HCT116 (cell line): ENCODE data around the gene CDCA4. TPM values are rescaled to one million over a fixed set of nuclear protein-coding genes. Genes with fewer than 3 reads are reported as not detected.
A peak's percentile ranks its signal among the peaks of the same experiment; 100 is the strongest.

Source experiments
- ATAC-seq: fragments of 200-7000 bp; cut with Tn5 transposase; 2 replicates; pipeline ENCODE4 v1.9.1; 2020; ENCODE audit warnings: mild to moderate bottlenecking, moderate library complexity
- BruUV-seq: library from RNA; stranded (reverse); fragments of 400-500 nt; replicated peaks from 2 replicates; lab custom pipeline; 2021; lab: Mats Ljungman, UMichigan
- CTCF ChIA-PET: fragments of 300-600 bp; sonication (Branson Sonifier 250); formaldehyde crosslinking; loops from one replicate; lab custom pipeline; 2021; ENCODE audit warnings: antibody characterized with exemption; lab: Charles Lee
- POLR2A ChIA-PET: fragments of 300-600, 350-600 bp; sonication (Branson Sonifier 250); formaldehyde crosslinking; loops from one replicate; lab custom pipeline; 2021; ENCODE audit warnings: antibody characterized with exemption; lab: Charles Lee
- RAD21 ChIA-PET, 2 experiments: fragments of 300-600 bp; sonication (Branson Sonifier 250); formaldehyde crosslinking; loops; one replicate each; lab custom pipeline; 2023; ENCODE audit warnings: low total read pairs in 2 of 2; ENCODE audit not compliant: uncharacterized antibody in 2 of 2, unreplicated experiment in 2 of 2, low non-redundant PET in 1 of 2; lab: Charles Lee
- DNase-seq: peaks from one replicate; pipeline ENCODE4 v3.0.0-alpha.2; 2010; ENCODE audit warnings: low read depth, low spot score
- H2AFZ ChIP-seq: fragments of 200-600 bp; shearing (Covaris generic), sonication (generic); 2 replicates; pipeline ENCODE4 v1.6.1; 2017; ENCODE audit warnings: low read depth, mixed run types, mixed read lengths, antibody characterized with exemption, low read length; ENCODE audit not compliant: poor library complexity, severe bottlenecking
- H3K27ac ChIP-seq: 2 replicates; pipeline ENCODE4 v1.5.1; 2012; ENCODE audit warnings: low read depth, low read length
- H3K27me3 ChIP-seq: fragments of 200-600 bp; sonication (generic); 2 replicates; pipeline ENCODE4 v1.6.1; 2016; ENCODE audit warnings: mixed run types, low read length, mixed read lengths; ENCODE audit not compliant: insufficient read depth
- H3K36me3 ChIP-seq, 2 experiments: fragments of 200-500 bp in 1 of 2; fragments of 200-600 bp in 1 of 2; sonication (Bioruptor generic) in 1 of 2; sonication (generic) in 1 of 2; 2 replicates each; pipeline versions ENCODE4 v1.5.1 to v1.6.1; 2014 to 2016; ENCODE audit warnings: low read length in 2 of 2, inconsistent platforms in 1 of 2, mixed read lengths in 1 of 2, mixed run types in 1 of 2; ENCODE audit not compliant: insufficient read depth in 2 of 2, control insufficient read depth in 1 of 2
- H3K4me1 ChIP-seq, 2 experiments: fragments of 200-600 bp in 1 of 2; sonication (generic) in 1 of 2; 2 replicates each; pipeline versions ENCODE4 v1.5.1 to v1.6.1; 2012 to 2017; ENCODE audit warnings: low read length in 2 of 2, inconsistent platforms in 1 of 2, mild to moderate bottlenecking in 1 of 2, mixed read lengths in 1 of 2, mixed run types in 1 of 2, moderate library complexity in 1 of 2; ENCODE audit not compliant: insufficient read depth in 2 of 2, control insufficient read depth in 1 of 2
- H3K4me2 ChIP-seq: fragments of 200-600 bp; sonication (generic); 2 replicates; pipeline ENCODE4 v1.6.1; 2017; ENCODE audit warnings: mixed run types, low read length, mixed read lengths
- H3K4me3 ChIP-seq, 2 experiments: fragments of 200-600 bp in 1 of 2; sonication (generic) in 1 of 2; replicated peaks in 1 of 2; 2 replicates each; pipeline ENCODE4 v1.5.1; 2011 to 2016; ENCODE audit warnings: low read length in 2 of 2, control low read depth in 1 of 2, low read depth in 1 of 2, mild to moderate bottlenecking in 1 of 2, mixed read lengths in 1 of 2, mixed run types in 1 of 2
- H3K79me2 ChIP-seq: fragments of 200-600 bp; sonication (generic); 2 replicates; pipeline ENCODE4 v1.6.1; 2017; ENCODE audit warnings: mild to moderate bottlenecking, mixed run types, low read length, moderate library complexity, mixed read lengths; ENCODE audit not compliant: insufficient read depth
- H3K9ac ChIP-seq: fragments of 200-600 bp; sonication (generic); 2 replicates; pipeline ENCODE4 v1.6.1; 2016; ENCODE audit warnings: low read length, mixed read lengths
- H3K9me2 ChIP-seq: fragments of 200-600 bp; sonication (generic), shearing (Covaris generic); 2 replicates; pipeline ENCODE4 v1.6.1; 2017; ENCODE audit warnings: mixed run types, mild to moderate bottlenecking, moderate library complexity; ENCODE audit not compliant: insufficient read depth
- H3K9me3 ChIP-seq, 2 experiments: fragments of 200-500 bp in 1 of 2; fragments of 200-600 bp in 1 of 2; sonication (Bioruptor generic) in 1 of 2; sonication (generic) in 1 of 2; 2 replicates each; pipeline ENCODE4 v1.6.1; 2014 to 2017; ENCODE audit warnings: low read length in 2 of 2, mixed read lengths in 2 of 2, inconsistent platforms in 1 of 2, low read depth in 1 of 2, mild to moderate bottlenecking in 1 of 2, mixed run types in 1 of 2, moderate library complexity in 1 of 2; ENCODE audit not compliant: control insufficient read depth in 1 of 2, insufficient read depth in 1 of 2
- H4K20me1 ChIP-seq: fragments of 200-600 bp; sonication (generic), shearing (Covaris generic); 2 replicates; pipeline ENCODE4 v1.6.1; 2017; ENCODE audit warnings: mixed run types, mild to moderate bottlenecking, moderate library complexity; ENCODE audit not compliant: insufficient read depth
- EGR1 ChIP-seq: IDR thresholded peaks from 2 replicates; pipeline ENCODE4 v1.6.1; 2012; ENCODE audit warnings: low read depth
- ELF1 ChIP-seq: IDR thresholded peaks from 2 replicates; pipeline ENCODE4 v1.6.1; 2012; ENCODE audit warnings: low read depth, borderline replicate concordance
- EZH2phosphoT487 ChIP-seq: fragments of 200-600 bp; IDR thresholded peaks from 2 replicates; pipeline ENCODE4 v1.6.1; 2018; ENCODE audit warnings: antibody characterized with exemption, borderline replicate concordance
- FOSL1 ChIP-seq: IDR thresholded peaks from 2 replicates; pipeline ENCODE4 v1.6.1; 2012; ENCODE audit warnings: low read depth
- JUND ChIP-seq: IDR thresholded peaks from 2 replicates; pipeline ENCODE4 v1.6.1; 2012
- POLR2A ChIP-seq: IDR thresholded peaks from 2 replicates; pipeline ENCODE4 v1.7.0; 2011; ENCODE audit warnings: borderline replicate concordance; ENCODE audit not compliant: insufficient read depth, insufficient read length; ENCODE audit errors: extremely low read depth
- POLR2AphosphoS5 ChIP-seq: IDR thresholded peaks from 2 replicates; pipeline ENCODE4 v1.6.1; 2011; ENCODE audit warnings: mild to moderate bottlenecking, low read depth, low read length, moderate library complexity
- RAD21 ChIP-seq: IDR thresholded peaks from 2 replicates; pipeline ENCODE4 v1.6.1; 2012; ENCODE audit warnings: low read depth, mild to moderate bottlenecking
- SIN3A ChIP-seq: IDR thresholded peaks from 2 replicates; pipeline ENCODE4 v1.6.1; 2012; ENCODE audit warnings: low read depth
- SP1 ChIP-seq: IDR thresholded peaks from 2 replicates; pipeline ENCODE4 v1.6.1; 2012; ENCODE audit warnings: low read depth
- SRF ChIP-seq: IDR thresholded peaks from 2 replicates; pipeline ENCODE4 v1.6.1; 2012; ENCODE audit warnings: low read depth
- TCF7L2 ChIP-seq: IDR thresholded peaks from 2 replicates; pipeline ENCODE4 v1.7.0; 2011; ENCODE audit warnings: borderline replicate concordance, inconsistent platforms; ENCODE audit not compliant: insufficient read depth, insufficient read length; ENCODE audit errors: extremely low read depth
- YY1 ChIP-seq: IDR thresholded peaks from 2 replicates; pipeline ENCODE4 v1.6.1; 2011; ENCODE audit warnings: low read length, low read depth, moderate library complexity, mild to moderate bottlenecking; ENCODE audit not compliant: insufficient replicate concordance; ENCODE audit errors: extremely low read depth
- ZNF274 ChIP-seq: fragments of 200-500 bp; sonication (Bioruptor generic); IDR thresholded peaks from 2 replicates; pipeline ENCODE4 v1.6.1; 2014; ENCODE audit warnings: mild to moderate bottlenecking, low read depth, low read length, inconsistent platforms
- intact Hi-C: fragments of 100-400 bp; cut with micrococcal nuclease; formaldehyde crosslinking; loops from 2 replicates; pipeline ENCODE4 v1.10.0; 2022
- total RNA-seq: library from RNA; stranded (reverse); gene quantifications from one replicate; pipeline ENCODE4 v1.2.1, GENCODE V29; 2021; ENCODE audit not compliant: unreplicated experiment
- TF ChIP-seq, protein P1 (sequence below): IDR thresholded peaks from 2 replicates; pipeline ENCODE4 v1.6.1; 2012
- TF ChIP-seq, protein P2 (sequence below), 3 experiments: fragments of 200-600 bp in 1 of 3; sonication (generic) in 1 of 3; IDR thresholded peaks in 2 of 3; conservative IDR thresholded peaks in 1 of 3; 2 replicates each; pipeline ENCODE4 v1.5.1; 2012 to 2017; ENCODE audit warnings: low read depth in 2 of 3, low read length in 2 of 3, antibody characterized with exemption in 1 of 3, borderline replicate concordance in 1 of 3, control low read depth in 1 of 3, mild to moderate bottlenecking in 1 of 3, mixed read lengths in 1 of 3, mixed run types in 1 of 3, moderate library complexity in 1 of 3; ENCODE audit not compliant: insufficient read depth in 1 of 3
- TF ChIP-seq, protein P3 (sequence below): IDR thresholded peaks from 2 replicates; pipeline ENCODE4 v1.6.1; 2011; ENCODE audit warnings: mild to moderate bottlenecking, low read length, moderate library complexity; ENCODE audit not compliant: insufficient replicate concordance; ENCODE audit errors: extremely low read depth
- TF ChIP-seq, protein P4 (sequence below): IDR thresholded peaks from 2 replicates; pipeline ENCODE4 v1.6.1; 2012; ENCODE audit warnings: low read depth

Gene CDCA4
- total RNA-seq, 1 experiment from 2014 or later, result 62.4 TPM

DNA sequence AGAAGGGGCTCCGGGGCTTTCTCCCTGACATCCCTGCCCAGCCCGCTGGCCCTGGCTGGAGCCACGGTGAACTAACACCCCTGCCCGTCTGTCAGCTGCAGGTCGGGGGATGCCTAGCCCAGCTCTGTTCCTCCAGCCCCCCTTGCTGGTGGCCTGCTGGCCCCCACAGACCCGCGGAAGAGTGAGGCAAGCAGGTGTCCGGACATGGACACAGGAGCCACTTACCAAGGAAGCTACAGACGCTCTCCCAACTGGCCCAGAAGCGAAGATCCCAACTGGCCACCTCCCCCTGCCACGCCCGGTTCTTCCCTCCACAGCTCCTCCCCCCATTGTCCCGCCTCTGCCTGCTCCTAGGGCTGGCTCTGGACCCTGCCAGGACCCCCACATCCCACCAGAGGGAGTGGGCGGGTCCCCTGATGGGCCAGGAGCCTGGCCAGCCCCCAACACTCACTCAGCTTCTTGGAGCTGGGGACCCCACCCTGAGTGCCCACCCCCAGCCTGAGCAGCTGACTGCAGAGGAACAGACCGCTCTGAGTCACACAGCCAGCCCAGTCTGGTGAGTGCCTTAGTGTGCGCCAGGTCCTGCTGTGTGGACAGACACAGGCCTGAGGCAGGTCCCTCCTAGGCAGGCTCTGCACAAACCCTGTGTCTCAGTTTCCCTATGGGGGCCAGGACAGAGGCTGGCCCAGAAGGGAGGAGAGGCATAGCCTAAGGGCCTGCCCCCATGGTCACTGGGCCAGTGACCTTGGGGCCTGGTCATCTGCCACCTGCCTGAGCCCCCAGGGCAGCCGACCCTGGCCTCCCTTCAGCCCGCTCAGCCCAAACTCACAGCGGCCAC lies 50.4 kb downstream of the CDCA4 start:
- H3K79me2 ChIP-seq, result no peaks in the 10 kb centered on the region
- H2AFZ ChIP-seq, result no peak overlapping the region
- peak overlapping the region; percentile 90 for H3K4me2 ChIP-seq
- ChIA-PET CTCF (interaction anchor here (0.8 to 0.9 kb wide), 2 partner anchors 37 to 76 kb away, joined by 3 read pairs; no protein-coding TSS in a partner anchor), POLR2A (interaction anchor here (0.7 to 1.0 kb wide), 2 partner anchors 10 to 51 kb away, joined by 3 to 5 read pairs; partner anchors contain the start of gene CDCA4), RAD21 (interaction anchor here in 1 of 2 experiments (0.8 kb wide), 1 partner anchor 74 kb away, joined by 4 read pairs; no protein-coding TSS in a partner anchor)
- peaks cover 71 to 91% of the 10 kb centered on the region in 2 experiments for H3K4me1 ChIP-seq
- BruUV-seq, result no TSS peak
- peak overlapping the region; percentile 61 to 68 for H3K4me3 ChIP-seq
- H3K36me3 ChIP-seq, result no peaks in the 10 kb centered on the region
- no peaks in the 10 kb centered on the region for H3K27me3 ChIP-seq
- intact Hi-C loops, result loop anchor here (1.0 to 10.0 kb wide), 3 partner anchors 37 to 194 kb away; partner anchors contain the start of gene JAG2
- H3K9me2 ChIP-seq, result no peaks in the 10 kb centered on the region
- peak overlapping the region; percentile 80 for H3K9ac ChIP-seq
- no peaks in the 10 kb centered on the region for H4K20me1 ChIP-seq
- no peaks in the 10 kb centered on the region for H3K9me3 ChIP-seq
- ATAC-seq, result peak; percentile 37
- H3K27ac ChIP-seq, result peak overlapping the region; percentile 98
- peak; percentile 56 for DNase-seq
- TF ChIP-seq EGR1 (no peak), FOSL1 (no peak), POLR2AphosphoS5 (peak; percentile 82), RAD21 (no peak), SP1 (no peak), SIN3A (no peak), ELF1 (no peak), POLR2A (no peak), JUND (no peak), YY1 (peak; percentile 6), ZNF274 (no peak), SRF (no peak), TCF7L2 (peak; percentile 24), EZH2phosphoT487 (no peak)
- TF ChIP-seq, protein P1, sequence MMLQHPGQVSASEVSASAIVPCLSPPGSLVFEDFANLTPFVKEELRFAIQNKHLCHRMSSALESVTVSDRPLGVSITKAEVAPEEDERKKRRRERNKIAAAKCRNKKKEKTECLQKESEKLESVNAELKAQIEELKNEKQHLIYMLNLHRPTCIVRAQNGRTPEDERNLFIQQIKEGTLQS, result no peak
- TF ChIP-seq, protein P2, sequence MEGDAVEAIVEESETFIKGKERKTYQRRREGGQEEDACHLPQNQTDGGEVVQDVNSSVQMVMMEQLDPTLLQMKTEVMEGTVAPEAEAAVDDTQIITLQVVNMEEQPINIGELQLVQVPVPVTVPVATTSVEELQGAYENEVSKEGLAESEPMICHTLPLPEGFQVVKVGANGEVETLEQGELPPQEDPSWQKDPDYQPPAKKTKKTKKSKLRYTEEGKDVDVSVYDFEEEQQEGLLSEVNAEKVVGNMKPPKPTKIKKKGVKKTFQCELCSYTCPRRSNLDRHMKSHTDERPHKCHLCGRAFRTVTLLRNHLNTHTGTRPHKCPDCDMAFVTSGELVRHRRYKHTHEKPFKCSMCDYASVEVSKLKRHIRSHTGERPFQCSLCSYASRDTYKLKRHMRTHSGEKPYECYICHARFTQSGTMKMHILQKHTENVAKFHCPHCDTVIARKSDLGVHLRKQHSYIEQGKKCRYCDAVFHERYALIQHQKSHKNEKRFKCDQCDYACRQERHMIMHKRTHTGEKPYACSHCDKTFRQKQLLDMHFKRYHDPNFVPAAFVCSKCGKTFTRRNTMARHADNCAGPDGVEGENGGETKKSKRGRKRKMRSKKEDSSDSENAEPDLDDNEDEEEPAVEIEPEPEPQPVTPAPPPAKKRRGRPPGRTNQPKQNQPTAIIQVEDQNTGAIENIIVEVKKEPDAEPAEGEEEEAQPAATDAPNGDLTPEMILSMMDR (IDR thresholded peaks at IDR 0.05 in 2 of 3, conservative IDR thresholded peaks at IDR 0.05 in 1 of 3; ENCODE audit: borderline replicate concordance in 1 of 3, insufficient read depth in 1 of 3, low read depth in 2 of 3, low read length in 2 of 3), result no peak
- TF ChIP-seq, protein P3, sequence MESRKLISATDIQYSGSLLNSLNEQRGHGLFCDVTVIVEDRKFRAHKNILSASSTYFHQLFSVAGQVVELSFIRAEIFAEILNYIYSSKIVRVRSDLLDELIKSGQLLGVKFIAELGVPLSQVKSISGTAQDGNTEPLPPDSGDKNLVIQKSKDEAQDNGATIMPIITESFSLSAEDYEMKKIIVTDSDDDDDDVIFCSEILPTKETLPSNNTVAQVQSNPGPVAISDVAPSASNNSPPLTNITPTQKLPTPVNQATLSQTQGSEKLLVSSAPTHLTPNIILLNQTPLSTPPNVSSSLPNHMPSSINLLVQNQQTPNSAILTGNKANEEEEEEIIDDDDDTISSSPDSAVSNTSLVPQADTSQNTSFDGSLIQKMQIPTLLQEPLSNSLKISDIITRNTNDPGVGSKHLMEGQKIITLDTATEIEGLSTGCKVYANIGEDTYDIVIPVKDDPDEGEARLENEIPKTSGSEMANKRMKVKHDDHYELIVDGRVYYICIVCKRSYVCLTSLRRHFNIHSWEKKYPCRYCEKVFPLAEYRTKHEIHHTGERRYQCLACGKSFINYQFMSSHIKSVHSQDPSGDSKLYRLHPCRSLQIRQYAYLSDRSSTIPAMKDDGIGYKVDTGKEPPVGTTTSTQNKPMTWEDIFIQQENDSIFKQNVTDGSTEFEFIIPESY, result no peak
- TF ChIP-seq, protein P4, sequence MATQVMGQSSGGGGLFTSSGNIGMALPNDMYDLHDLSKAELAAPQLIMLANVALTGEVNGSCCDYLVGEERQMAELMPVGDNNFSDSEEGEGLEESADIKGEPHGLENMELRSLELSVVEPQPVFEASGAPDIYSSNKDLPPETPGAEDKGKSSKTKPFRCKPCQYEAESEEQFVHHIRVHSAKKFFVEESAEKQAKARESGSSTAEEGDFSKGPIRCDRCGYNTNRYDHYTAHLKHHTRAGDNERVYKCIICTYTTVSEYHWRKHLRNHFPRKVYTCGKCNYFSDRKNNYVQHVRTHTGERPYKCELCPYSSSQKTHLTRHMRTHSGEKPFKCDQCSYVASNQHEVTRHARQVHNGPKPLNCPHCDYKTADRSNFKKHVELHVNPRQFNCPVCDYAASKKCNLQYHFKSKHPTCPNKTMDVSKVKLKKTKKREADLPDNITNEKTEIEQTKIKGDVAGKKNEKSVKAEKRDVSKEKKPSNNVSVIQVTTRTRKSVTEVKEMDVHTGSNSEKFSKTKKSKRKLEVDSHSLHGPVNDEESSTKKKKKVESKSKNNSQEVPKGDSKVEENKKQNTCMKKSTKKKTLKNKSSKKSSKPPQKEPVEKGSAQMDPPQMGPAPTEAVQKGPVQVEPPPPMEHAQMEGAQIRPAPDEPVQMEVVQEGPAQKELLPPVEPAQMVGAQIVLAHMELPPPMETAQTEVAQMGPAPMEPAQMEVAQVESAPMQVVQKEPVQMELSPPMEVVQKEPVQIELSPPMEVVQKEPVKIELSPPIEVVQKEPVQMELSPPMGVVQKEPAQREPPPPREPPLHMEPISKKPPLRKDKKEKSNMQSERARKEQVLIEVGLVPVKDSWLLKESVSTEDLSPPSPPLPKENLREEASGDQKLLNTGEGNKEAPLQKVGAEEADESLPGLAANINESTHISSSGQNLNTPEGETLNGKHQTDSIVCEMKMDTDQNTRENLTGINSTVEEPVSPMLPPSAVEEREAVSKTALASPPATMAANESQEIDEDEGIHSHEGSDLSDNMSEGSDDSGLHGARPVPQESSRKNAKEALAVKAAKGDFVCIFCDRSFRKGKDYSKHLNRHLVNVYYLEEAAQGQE, result no peak
